Smooth muscle cell (in vitro differentiated cells): ENCODE measurements around the gene RHEB. TPM values are rescaled to one million over a fixed set of nuclear protein-coding genes. Genes with fewer than 3 reads are reported as not detected.

Source experiments
- DNase-seq: peaks from one replicate; lab custom pipeline; 2025; ENCODE audit not compliant: unreplicated experiment; lab: John Stamatoyannopoulos, UW
- H2AFZ ChIP-seq: fragments of 200-600 bp; sonication (generic); 2 replicates; pipeline ENCODE4 v1.6.0; 2016; ENCODE audit warnings: antibody characterized with exemption, low read depth, mild to moderate bottlenecking
- H3F3A ChIP-seq: fragments of 200-600 bp; sonication (generic); 2 replicates; pipeline ENCODE4 v1.6.0; 2017; ENCODE audit warnings: antibody characterized with exemption, low read depth
- H3K27ac ChIP-seq: fragments of 200-600 bp; sonication (generic); 2 replicates; pipeline ENCODE4 v1.5.1; 2016; ENCODE audit warnings: low read depth, mild to moderate bottlenecking
- H3K27me3 ChIP-seq: fragments of 200-600 bp; sonication (generic); 2 replicates; pipeline ENCODE4 v1.6.1; 2016; ENCODE audit warnings: low read depth, mild to moderate bottlenecking
- H3K36me3 ChIP-seq: fragments of 200-600 bp; sonication (generic); 2 replicates; pipeline ENCODE4 v1.5.1; 2016; ENCODE audit warnings: low read depth
- H3K4me1 ChIP-seq: fragments of 200-600 bp; sonication (generic); 2 replicates; pipeline ENCODE4 v1.5.1; 2016; ENCODE audit warnings: low read depth
- H3K4me2 ChIP-seq: fragments of 200-600 bp; sonication (generic); 2 replicates; pipeline ENCODE4 v1.6.0; 2016; ENCODE audit warnings: mild to moderate bottlenecking
- H3K4me3 ChIP-seq: fragments of 200-600 bp; sonication (generic); 2 replicates; pipeline ENCODE4 v1.5.1; 2016; ENCODE audit warnings: mild to moderate bottlenecking
- H3K79me2 ChIP-seq: fragments of 200-600 bp; sonication (generic); 2 replicates; pipeline ENCODE4 v1.6.0; 2016; ENCODE audit warnings: low read depth, mild to moderate bottlenecking
- H3K9ac ChIP-seq: fragments of 200-600 bp; sonication (generic); 2 replicates; pipeline ENCODE4 v1.6.0; 2016; ENCODE audit warnings: low read depth
- H3K9me3 ChIP-seq: fragments of 200-600 bp; sonication (generic); replicated peaks from 2 replicates; pipeline ENCODE4 v1.5.1; 2016; ENCODE audit warnings: low read depth
- H4K20me1 ChIP-seq: fragments of 200-600 bp; sonication (generic); 2 replicates; pipeline ENCODE4 v1.6.0; 2016; ENCODE audit warnings: low read depth
- CTCF ChIP-seq: fragments of 200-600 bp; sonication (generic); IDR thresholded peaks from 2 replicates; pipeline ENCODE4 v1.5.1; 2017; ENCODE audit warnings: borderline replicate concordance, mild to moderate bottlenecking, antibody characterized with exemption; ENCODE audit not compliant: insufficient read depth, poor library complexity, severe bottlenecking
- WGBS: methylation state at CpG from one replicate; pipeline ENCODE4 v1.1.7; 2016; ENCODE audit warnings: low lambda C conversion rate; 5-methylcytosine and 5-hydroxymethylcytosine counted together
- polyA plus RNA-seq: library from polyadenylated mRNA; unstranded; fragments of >200 nt; fragmentation: Nextera tagmentation; extraction: Ambion mirVana; gene quantifications from 2 replicates; pipeline ENCODE4 v1.2.1, GENCODE V29; 2016
- total RNA-seq: library from RNA; depleted of rRNA; stranded (reverse); fragments of >200 nt; gene quantifications from 2 replicates; pipeline ENCODE4 v1.2.3, GENCODE V29; 2014

Gene RHEB
- total and polyA plus RNA-seq, 2 experiments from 2014 or later, result 115 to 151 TPM

GRCh38 chr7:151553356-151553755 lies 33.7 kb upstream of the RHEB start:
- H3K4me2 ChIP-seq, result no peak overlapping the region
- no peaks in the 10 kb centered on the region for H4K20me1 ChIP-seq
- no peak overlapping the region for H3K27ac ChIP-seq
- H3K9me3 ChIP-seq, result no peaks in the 10 kb centered on the region
- no peaks in the 10 kb centered on the region for H3K79me2 ChIP-seq
- no peaks in the 10 kb centered on the region for H3K27me3 ChIP-seq
- H3K36me3 ChIP-seq, result no peaks in the 10 kb centered on the region
- no peak overlapping the region for H2AFZ ChIP-seq
- 87% methylated on average over 15 of the region's 15 CpGs for WGBS
- peaks cover 3% of the 10 kb centered on the region for H3K4me1 ChIP-seq
- H3F3A ChIP-seq, result no peaks in the 10 kb centered on the region
- H3K4me3 ChIP-seq, result no peak overlapping the region
- no peak for TF ChIP-seq CTCF
- no peak overlapping the region for H3K9ac ChIP-seq
- DNase-seq, result no peak

GRCh38 chr7:151552352-151553028 lies 32.8 kb upstream of the RHEB start:
- no peaks in the 10 kb centered on the region for H3K36me3 ChIP-seq
- H3K79me2 ChIP-seq, result no peaks in the 10 kb centered on the region
- H3K27ac ChIP-seq, result no peak overlapping the region
- H3K9ac ChIP-seq, result no peak overlapping the region
- no peak for TF ChIP-seq CTCF
- no peak for DNase-seq
- H3K9me3 ChIP-seq, result no peaks in the 10 kb centered on the region
- H3K4me3 ChIP-seq, result no peak overlapping the region
- H2AFZ ChIP-seq, result no peak overlapping the region
- H3K4me1 ChIP-seq, result peaks cover 3% of the 10 kb centered on the region
- WGBS, result 75% methylated on average over 10 of the region's 10 CpGs
- no peak overlapping the region for H3K4me2 ChIP-seq
- no peaks in the 10 kb centered on the region for H3F3A ChIP-seq
- no peaks in the 10 kb centered on the region for H4K20me1 ChIP-seq
- H3K27me3 ChIP-seq, result no peaks in the 10 kb centered on the region

- Histone ChIP-seq H3K4me2 (no peak overlapping the region), H3K79me2 (no peaks in the 10 kb centered on the region), H3K27ac (no peak overlapping the region), H3K27me3 (no peaks in the 10 kb centered on the region), H3F3A (no peaks in the 10 kb centered on the region), H3K4me3 (no peak overlapping the region), H3K36me3 (no peaks in the 10 kb centered on the region), H4K20me1 (no peaks in the 10 kb centered on the region), H3K9me3 (no peaks in the 10 kb centered on the region), H3K4me1 (peaks cover 3% of the 10 kb centered on the region), H3K9ac (no peak overlapping the region), H2AFZ (no peak overlapping the region)
- no peak for DNase-seq
- TF ChIP-seq CTCF, result no peak
- WGBS, result 67% methylated on average over 7 of the region's 7 CpGs
These were observed 32.1 kb upstream of the RHEB start for GRCh38 chr7:151551820-151552219.
